ENCODE data around the gene NECTIN1.

NECTIN1 gene

GRCh38 chr11:119668676-119669075 is 60.3 kb downstream of the NECTIN1 start:
- no peak for DNase-seq (ENCODE audit: extremely low spot score)
- ChIA-PET CTCF (interaction anchor here (0.6 to 7.8 kb wide), 2 partner anchors 439 to 561 kb away, joined by 3 to 60 read pairs; no protein-coding TSS in a partner anchor), POLR2A (interaction anchor here (0.7 kb wide), 1 partner anchor 1883 kb away, joined by 5 read pairs; no protein-coding TSS in a partner anchor)
- no peak for TF ChIP-seq CTCF (IDR thresholded peaks at IDR 0.05; ENCODE audit: control extremely low read depth, extremely low read depth, low read depth, missing control alignments)

GRCh38 chr11:119666463-119667131 is 62.4 kb downstream of the NECTIN1 start:
- DNase-seq (ENCODE audit: extremely low spot score) = peak; percentile 86
- TF ChIP-seq CTCF (IDR thresholded peaks at IDR 0.05; ENCODE audit: control extremely low read depth, extremely low read depth, low read depth, missing control alignments) = peak; percentile 89
- ChIA-PET POLR2A (no interaction called here), CTCF (interaction anchor here (0.9 to 7.8 kb wide), 9 partner anchors 8 to 441 kb away, joined by 3 to 60 read pairs (median 4); partner anchors contain the start of gene NECTIN1)

- POLR2A ChIA-PET = no interaction called here
- DNase-seq (ENCODE audit: extremely low spot score) = no peak
- no peak for TF ChIP-seq CTCF (IDR thresholded peaks at IDR 0.05; ENCODE audit: control extremely low read depth, extremely low read depth, low read depth, missing control alignments)
- CTCF ChIA-PET = interaction anchor here (1.0 to 7.8 kb wide), 8 partner anchors 9 to 442 kb away, joined by 3 to 60 read pairs (median 4); partner anchors contain the start of gene NECTIN1
Measured at GRCh38 chr11:119666061-119666460, 62.9 kb downstream of the NECTIN1 start.

- ChIA-PET POLR2A (no interaction called here), CTCF (interaction anchor here (1.0 to 7.8 kb wide), 9 partner anchors 8 to 504 kb away, joined by 3 to 60 read pairs (median 4); partner anchors contain the start of gene NECTIN1)
- TF ChIP-seq CTCF (IDR thresholded peaks at IDR 0.05; ENCODE audit: control extremely low read depth, extremely low read depth, low read depth, missing control alignments) = no peak
- no peak for DNase-seq (ENCODE audit: extremely low spot score)
Measured at GRCh38 chr11:119664701-119665420, 64.1 kb downstream of the NECTIN1 start.

GRCh38 chr11:119664063-119664572 is 64.9 kb downstream of the NECTIN1 start:
- CTCF ChIA-PET = interaction anchor here (0.9 to 7.8 kb wide), 6 partner anchors 15 to 639 kb away, joined by 3 to 60 read pairs (median 3); partner anchors contain the start of gene NECTIN1
- no peak for DNase-seq (ENCODE audit: extremely low spot score)
- POLR2A ChIA-PET = no interaction called here
- no peak for TF ChIP-seq CTCF (IDR thresholded peaks at IDR 0.05; ENCODE audit: control extremely low read depth, extremely low read depth, low read depth, missing control alignments)

GRCh38 chr11:119663279-119663678 is 65.7 kb downstream of the NECTIN1 start:
- CTCF ChIA-PET = interaction anchor here (0.9 to 7.8 kb wide), 4 partner anchors 16 to 640 kb away, joined by 3 to 60 read pairs (median 3); no protein-coding TSS in a partner anchor
- POLR2A ChIA-PET = no interaction called here

More at GRCh38 chr11:119663279-119663678, 65.7 kb downstream of the NECTIN1 start:
- DNase-seq (ENCODE audit: extremely low spot score) = no peak
- TF ChIP-seq CTCF (IDR thresholded peaks at IDR 0.05; ENCODE audit: control extremely low read depth, extremely low read depth, low read depth, missing control alignments) = no peak

Measured in GM10248 (cell line).